ENCODE results near the gene KIF12.

GRCh38 chr9:114120192-114121014, 21.3 kb upstream of the KIF12 start:
- TF ChIP-seq CTCF (IDR thresholded peaks at IDR 0.05) (no peak), EZH2 (IDR thresholded peaks at IDR 0.05; ENCODE audit: borderline replicate concordance, insufficient read depth, low read depth, low read length, poor library complexity, severe bottlenecking) (no peak)
